ENCODE results near the gene GIT1.

The GIT1 gene

GRCh38 chr17:29524692-29525091 is 64.8 kb downstream of the GIT1 start:
- no peak for DNase-seq (ENCODE audit: extremely low spot score)
- ChIA-PET CTCF (interaction anchor here (1.4 to 7.1 kb wide), 3 partner anchors 11 to 93 kb away, joined by 3 to 53 read pairs (median 4); no protein-coding TSS in a partner anchor), POLR2A (no interaction called here)
- TF ChIP-seq CTCF (IDR thresholded peaks at IDR 0.05; ENCODE audit: control extremely low read depth, extremely low read depth, low read depth, missing control alignments), result no peak

Measured in GM10248 (cell line).